Left renal pelvis (tissue), 4 donors: ENCODE measurements around the gene C19orf67. TPM values are rescaled to one million over a fixed set of nuclear protein-coding genes. Genes with fewer than 3 reads are reported as not detected.
A peak's percentile ranks its signal among the peaks of the same experiment; 100 is the strongest.

Source experiments
- DNase-seq, 4 donors: peaks; one replicate each; pipeline ENCODE4 v3.0.0-alpha.2; 2013; ENCODE audit warnings: low read depth in 4 of 4, low spot score in 3 of 4
- polyA plus RNA-seq, 4 donors: library from polyadenylated mRNA; unstranded; fragments of 120-200 nt; gene quantifications; one replicate each; pipeline ENCODE4 v1.2.1, GENCODE V29; 2013; ENCODE audit not compliant: insufficient read length in 4 of 4

The C19orf67 gene
- polyA plus RNA-seq, 4 donors = not detected

DNA sequence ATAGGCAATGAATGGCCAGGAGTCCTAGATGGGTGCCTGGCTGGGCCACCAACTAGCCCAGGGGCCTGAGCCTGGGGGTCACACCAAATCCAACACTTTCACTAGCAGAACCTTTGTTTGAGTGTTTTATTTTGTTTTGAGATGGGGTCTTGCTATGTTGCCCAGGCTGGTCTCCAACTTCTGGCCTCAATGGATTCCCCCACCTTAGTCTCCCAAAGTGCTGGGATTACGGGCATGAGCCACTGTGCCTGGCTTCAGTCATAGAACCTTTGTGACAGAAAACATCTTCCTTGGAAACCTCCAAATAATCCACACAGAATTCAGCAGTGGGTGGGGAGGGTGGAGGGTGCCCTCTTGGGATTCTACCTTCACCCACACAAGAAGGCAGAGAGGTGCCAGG lies 25.9 kb upstream of the C19orf67 start:
- DNase-seq = no peak

DNA sequence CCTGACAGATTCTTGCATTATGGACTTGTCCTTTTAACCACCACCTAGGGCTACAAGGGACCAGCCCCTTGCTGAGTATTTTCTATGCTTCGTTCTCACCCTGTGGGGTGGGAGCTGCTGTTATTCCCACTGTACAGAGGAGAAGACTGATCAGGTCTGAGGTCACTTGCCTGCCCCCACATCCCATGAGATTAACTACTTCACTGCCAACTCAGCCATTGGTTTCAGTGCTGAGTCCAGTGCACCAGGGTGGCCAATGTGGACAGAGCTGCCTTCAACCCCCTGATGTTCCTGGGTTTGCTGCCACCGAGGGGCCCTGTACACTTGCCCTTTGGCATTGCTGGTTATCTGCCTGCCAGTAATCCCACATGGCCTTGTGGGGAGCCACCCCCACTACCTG lies 25.1 kb upstream of the C19orf67 start:
- no peak for DNase-seq

DNA sequence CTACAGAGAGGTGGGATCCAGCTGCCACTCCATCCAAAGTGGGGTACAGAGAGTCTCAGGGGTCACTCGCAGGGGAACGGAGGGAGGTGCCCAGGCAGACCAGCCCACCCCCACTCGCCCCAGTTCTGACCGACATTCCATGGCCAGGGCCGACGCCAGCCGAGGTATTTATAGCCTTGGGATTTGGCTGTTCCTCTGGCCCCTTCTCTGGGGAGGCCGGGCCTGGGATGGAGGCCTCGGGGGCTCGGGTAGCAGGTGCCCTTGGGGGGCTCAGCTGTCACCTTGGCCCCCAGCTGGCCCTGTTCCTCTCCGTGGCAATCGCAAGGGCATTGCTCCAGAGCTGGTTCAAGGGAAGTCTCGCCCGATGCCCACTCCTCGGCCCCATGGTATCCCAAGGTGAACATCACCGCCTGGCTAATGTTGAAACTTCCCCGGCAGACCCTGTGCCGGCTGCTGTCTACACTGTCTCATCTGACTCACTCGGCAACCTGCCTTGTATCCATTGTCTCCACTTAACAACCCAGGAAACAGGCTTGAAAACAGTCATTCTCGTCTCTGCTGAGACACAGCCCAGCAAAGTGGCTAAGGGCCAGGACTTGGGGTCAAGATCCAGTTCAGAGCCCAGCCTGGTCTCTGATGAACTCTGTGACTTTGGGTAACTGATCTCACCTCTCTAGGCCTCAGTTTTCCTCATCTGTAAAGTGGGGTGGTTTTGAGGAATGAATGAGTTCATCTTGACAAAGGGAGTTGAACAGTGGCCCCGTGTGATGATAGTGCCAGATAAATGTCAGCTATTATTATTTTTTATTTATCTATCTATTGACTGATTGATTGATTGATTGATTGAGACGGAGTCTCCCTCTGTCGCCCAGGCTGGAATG lies 22.2 kb upstream of the C19orf67 start:
- DNase-seq = no peak

DNA sequence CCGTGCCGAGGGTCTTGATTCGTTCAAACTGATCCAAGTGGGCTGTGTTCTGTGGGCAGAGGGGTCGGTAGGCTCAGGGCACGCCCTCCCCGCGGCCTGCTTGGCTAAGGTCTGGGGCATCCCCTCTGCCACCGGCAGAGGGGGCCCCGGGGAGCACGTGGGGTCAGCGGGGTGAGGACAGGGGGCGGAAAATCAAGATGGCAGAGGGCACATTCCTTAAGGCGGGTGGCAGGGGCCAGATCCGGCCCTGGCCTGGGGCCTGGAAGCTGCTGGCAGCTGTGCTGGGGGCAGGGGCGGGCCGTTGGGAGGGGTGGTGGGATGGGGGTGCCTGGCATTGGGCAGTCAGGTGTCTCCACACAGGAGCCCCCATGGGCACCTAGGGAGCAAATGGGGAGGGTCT lies 21.3 kb upstream of the C19orf67 start:
- DNase-seq = no peak

DNA sequence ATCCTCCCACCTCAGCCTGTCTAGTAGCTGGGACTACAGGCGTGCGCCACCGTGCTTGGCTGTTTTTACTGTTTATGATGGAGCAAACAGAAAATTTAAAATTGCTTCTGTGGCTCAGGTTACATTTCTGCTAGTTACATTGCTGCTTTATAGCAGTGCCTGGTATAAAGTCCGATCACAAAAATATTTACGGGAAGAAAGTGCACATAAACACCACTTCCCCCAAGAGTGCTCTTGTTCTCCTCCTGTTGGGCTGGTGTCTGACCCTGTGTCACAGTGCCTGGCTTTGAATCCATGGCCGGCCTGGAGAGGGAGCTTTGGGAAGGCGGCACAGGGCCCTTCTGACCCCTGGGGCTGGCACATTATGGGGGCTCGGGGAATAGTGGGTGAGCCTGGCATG lies 20.1 kb upstream of the C19orf67 start:
- DNase-seq = no peak

DNA sequence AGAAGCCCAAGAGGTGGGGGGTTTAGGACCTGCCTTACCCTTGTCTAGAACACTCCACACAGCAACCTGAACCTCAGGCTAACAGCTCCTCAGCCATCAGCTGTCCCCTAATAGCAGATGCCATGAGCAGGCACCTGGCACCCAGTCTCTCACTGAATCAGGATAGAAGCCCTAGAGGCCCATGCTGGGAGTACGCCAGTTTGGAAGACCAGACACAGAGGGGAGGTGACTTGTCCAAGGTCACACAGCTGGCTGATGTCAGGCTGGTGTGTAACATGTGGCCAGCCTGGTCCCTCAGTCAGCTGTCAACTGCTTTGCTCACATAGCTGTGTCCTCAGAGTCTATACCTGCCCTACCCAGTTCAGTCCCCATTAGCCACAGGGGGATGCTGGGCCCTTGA lies 17.7 kb upstream of the C19orf67 start:
- DNase-seq = no peak

DNA sequence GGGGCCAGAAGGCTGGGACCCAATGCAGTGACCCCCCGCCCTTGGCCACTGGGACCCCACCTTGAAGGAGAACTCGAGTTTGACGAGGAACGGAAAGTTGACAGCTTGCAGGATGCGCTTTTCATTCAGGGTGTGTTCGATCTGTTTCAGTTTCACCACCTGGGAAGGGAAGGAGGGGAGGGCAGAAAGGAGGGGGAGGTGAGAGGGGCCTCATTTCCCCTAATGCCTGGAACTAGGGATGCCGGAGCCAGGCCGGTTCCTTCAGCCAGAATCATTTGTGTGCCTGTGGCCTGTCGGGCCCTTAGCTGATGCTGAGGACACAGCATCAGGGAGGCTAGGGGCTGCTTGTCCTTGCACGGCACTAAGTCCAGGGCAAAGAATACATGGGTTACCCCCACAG lies 17.2 kb upstream of the C19orf67 start:
- no peak for DNase-seq

DNA sequence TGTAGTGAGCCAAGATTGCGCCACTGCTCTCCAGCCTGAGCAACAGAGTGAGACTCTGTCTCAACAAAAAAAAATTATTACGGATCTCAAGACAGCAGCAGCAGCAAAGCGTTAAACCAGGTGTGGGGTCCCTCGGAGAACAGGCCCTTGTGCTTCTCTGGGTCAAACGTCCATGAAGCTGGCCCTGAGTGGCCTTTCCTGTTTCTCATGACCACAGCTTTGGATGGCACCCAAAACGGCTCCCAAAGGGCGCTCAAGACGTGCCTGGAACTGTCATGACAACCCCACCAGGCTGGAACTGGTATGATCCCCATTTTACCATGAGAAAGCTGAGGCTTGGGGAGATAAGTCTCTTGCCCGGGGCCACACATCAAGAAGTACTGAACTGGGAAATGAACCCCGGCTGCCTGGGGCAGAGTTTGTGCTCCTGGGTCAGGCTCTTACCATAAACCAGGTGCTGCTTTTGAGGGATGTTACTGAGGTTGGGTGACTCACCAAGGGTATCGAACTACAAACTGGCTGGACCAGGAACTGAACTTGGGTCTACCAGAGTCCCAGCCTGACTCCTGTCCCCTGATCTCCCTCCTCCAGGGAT lies 16.6 kb upstream of the C19orf67 start:
- no peak for DNase-seq

DNA sequence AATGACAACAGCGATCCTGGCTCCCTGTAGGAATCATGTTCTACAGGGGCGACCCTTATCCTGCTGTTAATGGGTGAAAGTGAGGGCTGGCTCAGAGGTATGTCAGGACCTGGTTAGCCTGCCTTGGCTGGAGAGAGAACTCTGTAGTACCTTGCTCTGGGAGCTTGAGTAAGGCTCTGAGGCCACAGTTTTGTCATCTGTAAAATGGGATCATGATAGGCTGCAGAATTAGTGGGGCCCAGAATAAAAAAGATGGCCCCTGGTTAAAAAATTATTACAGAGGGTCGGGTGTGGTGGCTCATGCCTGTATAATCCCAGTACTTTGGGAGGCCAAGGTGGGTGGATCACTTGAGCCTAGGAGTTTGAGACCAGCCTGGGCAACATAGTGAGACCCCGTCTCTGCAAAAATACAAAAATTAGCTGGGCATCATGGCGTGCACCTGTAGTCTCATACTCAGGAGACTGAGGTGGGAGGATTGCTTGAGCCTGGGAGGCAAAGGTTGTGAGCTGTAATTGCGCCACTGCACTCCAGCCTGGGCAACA lies 15.5 kb upstream of the C19orf67 start:
- DNase-seq = no peak

DNA sequence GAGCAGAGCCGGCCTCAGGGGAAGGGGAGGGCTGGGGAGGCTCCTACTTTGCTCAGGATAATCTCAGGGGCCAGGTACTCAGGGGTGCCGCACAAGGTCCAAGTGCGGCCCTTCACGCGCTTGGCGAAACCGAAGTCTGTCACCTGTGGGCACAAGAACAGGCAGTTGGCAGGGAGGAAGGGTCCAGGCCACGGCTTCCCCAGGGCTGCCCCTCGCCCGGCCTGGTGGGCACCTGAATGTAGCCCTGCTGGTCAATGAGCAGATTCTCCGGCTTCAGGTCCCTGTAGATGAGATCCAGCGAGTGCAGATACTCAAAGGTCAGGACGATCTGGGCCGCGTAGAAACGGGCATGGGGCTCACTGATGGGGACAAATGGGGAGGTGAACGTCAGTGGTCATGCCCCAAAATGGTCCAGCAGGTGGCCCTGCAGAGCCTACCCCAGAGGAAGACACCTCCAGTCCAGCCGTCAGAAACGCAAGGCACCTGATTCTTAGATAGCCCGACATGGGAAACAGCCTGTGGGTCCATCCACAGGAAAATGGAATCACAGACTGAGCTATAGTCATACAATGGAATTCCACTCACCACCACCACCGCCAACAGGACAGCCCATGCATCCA lies 12.1 kb upstream of the C19orf67 start:
- DNase-seq = no peak

DNA sequence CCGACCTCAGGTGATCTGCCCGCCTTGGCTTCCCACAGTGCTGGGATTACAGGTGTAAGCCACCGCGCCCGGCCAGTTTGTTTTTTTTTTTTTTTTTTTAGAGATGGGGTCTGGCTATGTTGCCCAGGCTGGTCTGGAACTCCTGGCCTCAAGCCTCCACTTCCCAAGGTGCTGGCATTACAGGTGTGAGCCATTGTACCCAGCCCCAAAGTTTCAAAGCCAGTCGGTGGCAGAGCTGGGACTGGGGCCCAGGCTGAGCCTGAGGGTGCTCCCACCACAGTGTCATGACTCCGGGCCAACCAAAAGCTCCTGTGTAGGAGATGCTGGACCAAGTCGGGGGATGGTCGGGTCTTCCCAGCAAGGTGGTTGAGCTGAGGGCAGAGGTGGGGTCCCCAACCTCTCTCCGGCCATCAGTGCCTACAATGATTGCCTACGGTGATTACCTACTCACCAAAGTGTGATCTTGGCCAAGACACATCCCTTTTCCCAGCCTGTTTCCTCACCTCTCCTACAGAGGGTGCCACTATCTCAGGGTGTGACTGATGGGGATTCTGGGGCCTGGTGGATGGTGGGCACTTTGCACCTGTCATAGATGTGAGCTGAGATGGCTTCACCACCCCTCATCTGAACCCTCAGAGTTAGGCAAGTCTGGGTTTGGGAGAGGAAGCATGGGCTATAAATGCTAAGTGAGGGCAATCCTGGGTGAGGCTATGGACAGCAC lies 10.8 kb upstream of the C19orf67 start:
- no peak for DNase-seq

DNA sequence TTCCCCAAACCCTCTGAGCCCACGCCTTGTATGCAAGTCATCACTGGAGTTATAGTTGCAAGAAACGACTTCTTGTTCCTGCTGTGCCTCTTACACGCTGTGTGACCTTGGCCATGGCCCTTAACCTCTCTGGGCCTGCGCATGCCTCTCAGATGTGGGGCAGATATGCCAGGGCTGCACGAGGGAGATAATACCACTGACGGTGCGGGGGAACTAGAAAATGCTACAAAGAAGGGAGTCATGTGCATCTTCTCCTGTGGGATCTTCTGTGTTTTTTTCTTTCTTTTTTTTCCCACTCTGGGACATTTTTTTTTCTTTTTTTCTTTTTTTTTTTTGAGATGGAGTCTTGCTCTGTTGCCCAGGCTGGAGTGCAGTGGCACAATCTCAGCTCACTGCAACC lies 9.3 kb upstream of the C19orf67 start:
- DNase-seq = no peak

DNA sequence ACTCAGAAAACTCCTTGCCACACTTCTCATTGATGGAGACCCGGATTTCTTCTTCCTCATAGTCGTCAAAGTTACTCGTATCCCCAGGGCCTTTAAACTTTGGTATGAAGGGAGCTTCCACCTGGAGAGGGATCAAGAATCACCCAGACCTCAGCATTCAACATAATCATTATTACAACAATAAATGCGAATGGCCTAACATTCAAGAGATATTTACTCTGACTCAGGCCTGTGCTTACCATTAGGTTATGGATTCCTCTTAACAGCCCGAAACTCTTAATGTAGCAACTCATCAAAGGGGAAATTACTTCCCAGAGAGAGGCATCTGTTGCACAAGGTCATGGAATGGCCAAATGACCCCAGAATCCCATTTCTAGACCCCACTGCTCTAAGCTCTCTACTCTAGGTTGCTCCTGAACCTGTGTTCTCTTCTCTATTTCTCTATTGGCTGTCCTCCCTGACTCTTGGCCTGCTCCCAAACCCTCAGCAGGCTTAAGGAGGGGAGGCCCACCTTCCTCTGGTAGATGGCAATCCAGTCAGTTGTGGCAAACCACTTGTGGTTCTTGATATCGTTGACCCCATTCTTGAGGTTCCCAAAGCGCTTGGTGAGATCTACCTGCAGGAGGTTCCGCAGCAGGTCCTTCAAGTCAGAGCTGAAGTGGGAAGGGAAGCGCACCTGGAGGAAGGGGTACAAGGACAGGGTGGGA lies 7.7 kb upstream of the C19orf67 start:
- DNase-seq = no peak

DNA sequence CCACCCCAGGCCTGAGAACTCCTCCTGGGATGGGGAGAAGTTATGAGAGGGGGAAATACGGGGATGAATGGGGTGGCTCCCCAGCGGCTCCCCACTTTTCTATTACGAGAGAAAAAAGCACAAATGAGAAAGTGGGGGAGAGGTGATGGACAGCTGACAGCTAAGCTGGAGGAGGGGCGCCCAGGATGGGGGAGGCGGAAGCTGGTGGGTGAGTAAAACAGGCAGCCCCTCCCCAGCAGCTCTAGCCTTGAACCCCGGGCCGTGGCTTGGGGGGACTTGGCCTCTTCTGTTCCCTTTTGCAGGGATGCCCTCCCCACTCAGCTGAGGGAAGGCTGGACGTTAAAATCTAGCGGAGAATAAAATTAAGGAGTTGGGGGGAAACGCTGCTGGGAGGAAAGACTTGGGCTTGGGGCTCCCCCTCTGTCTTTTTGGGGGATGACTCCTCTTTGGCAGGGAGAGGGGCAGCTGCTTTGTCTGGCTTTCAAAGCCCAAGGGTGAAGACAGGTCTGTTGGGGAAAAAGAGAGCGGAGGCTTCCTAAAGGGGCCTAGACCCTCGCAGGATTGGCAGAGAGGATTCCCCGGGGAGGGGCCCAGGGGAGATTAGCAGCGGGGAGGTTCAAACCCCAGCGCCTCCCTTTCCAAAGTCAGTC lies 6.4 kb upstream of the C19orf67 start:
- DNase-seq = no peak

DNA sequence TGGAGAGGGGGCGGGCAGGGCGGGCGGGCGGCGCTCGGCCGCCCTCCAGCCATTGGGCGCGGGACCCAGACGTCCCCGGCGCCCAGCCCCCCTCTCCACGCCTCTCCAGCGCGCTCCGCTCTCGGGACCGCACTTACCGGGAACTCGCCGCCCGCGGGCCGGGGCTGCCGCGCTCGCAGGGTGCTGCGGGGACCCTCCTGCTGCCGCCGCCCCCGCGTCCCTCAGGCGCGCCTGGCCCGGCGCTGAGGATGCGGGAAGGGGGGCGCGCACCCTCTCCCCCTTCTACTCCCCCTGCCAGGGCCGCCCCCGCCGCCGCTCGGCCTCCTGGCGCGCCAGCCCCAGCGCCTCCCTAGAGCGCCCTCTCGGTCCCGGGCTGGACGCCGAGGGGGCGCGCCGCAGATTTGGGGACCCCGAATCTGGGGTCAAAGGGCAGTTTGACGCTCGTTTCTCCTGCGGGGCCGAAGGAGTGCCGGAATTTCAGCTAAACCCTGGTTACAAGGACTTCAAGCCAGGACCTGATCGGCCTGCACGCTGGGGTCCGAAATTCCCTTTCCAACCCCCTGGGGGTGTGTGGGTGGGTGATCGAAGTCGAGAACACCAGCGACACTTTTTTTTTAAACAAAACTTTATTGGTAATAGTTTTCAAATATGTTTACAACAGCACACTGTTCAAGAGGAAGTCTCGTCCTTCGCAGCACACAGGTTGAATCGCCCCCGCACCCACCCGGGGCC lies 5.7 kb upstream of the C19orf67 start:
- no peak for DNase-seq

DNA sequence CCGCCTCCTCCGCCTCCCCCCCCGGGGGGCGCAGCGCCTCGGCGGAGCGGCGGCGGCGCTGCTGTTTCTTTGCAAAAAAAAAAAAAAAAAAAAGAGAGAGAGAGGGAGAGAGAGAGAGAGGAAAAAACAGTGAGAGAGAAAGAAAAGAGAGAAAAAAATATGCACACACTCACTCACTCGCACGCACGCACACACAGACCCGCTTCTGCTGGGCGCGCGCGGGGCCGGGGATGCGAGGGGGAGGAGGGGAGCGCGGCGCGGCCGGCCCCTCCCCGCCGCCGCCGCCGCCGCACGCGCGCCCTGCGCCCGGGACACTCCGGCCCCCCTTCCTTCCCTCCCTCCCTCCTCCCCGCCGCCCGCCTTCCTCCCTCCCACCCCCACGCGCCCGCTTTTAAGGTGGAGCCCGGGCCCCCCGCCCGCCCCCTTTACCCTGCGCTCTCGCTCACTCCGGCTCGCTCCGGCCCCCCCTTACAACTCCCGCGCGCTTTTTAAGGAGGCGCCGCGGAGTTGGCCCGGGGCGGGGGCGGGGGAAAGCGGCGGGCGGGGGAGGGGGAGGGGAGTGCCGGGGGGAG lies 5.0 kb upstream of the C19orf67 start, which contains the start of gene SAMD1:
SAMD1 (minus strand) TSS at position 243 of the 572 bp plus-strand sequence.
- DNase-seq = peak in 3 of 4 donors; percentile 81 to 83 (median 83)

DNA sequence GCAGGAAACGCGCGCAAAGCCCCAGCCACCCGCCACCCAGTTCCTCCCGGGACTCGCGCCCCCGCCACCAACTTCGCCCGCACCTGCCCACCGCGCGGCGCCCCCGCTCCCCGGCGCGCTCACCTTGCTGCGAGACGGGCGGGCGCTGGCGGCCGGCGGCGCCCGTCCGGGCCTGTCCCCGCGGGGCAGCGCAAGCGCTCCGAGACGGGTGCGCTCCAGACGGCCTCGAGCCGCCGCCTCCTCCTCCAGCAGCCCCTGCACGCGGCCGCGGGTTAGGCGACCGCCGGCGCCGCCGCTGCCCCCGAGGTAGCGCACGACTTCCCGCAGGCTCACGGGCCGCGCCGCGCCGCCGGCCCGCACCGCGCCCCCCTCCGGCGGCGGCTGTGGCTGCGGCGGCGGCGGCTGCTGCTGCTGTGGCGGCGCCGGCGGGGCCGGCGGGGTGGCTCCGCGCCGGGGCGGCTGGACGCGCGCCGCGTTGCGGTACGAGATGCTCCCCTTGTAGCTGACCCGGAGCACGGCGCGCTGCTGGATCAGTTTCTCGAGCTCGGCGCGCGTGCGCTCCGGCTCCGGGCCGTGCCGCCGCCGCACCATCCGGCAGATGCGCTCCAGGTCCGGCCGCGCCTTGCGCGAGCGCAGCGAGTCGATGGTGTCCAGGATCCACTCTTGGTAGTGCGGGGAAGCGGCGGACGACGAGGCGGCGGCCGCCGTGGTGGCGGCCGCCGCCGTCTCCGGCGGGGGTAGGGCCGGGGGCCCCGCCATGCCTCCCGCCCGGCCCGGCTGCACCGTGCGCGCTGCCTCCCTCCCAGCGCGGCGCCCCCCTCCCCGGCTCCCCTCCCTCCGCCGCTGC lies 4.3 kb upstream of the C19orf67 start:
- no peak for DNase-seq

DNA sequence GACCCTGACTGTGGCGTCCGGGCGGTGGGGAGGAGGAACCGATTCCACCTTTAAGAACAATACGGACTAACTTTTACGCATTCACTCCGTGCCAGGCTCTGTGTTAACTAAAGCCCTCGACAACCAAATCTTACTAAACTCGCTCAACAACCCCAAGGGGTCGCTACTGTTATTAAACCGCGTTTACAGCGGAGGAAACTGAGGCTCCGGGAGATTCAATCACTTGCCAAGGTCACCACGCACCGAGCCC lies 3.8 kb upstream of the C19orf67 start:
- DNase-seq = no peak
